Measurements from ENCODE around the gene RMDN3.
A peak's percentile ranks its signal among the peaks of the same experiment; 100 is the strongest.

RMDN3 gene

GRCh38 chr15:40773496-40773895, 18.4 kb upstream of the RMDN3 start:
- DNase-seq (ENCODE audit: low read depth in 2 of 2), result no peak

- DNase-seq (ENCODE audit: low read depth in 2 of 2), result no peak
These were observed 17.0 kb upstream of the RMDN3 start for GRCh38 chr15:40772014-40772413.

- no peak for DNase-seq (ENCODE audit: low read depth in 2 of 2)
These were observed 16.2 kb upstream of the RMDN3 start for GRCh38 chr15:40771242-40771641.

GRCh38 chr15:40770147-40770721, 15.2 kb upstream of the RMDN3 start:
- no peak for DNase-seq (ENCODE audit: low read depth in 2 of 2)

- peak; percentile 41 to 48 for DNase-seq (ENCODE audit: low read depth in 2 of 2)
These were observed 14.5 kb upstream of the RMDN3 start, which contains the start of gene C15orf62 for GRCh38 chr15:40769274-40770146. Gene C15orf62 (plus strand): TSS chr15:40769980. CDS start chr15:40770496, 516 bp downstream.

GRCh38 chr15:40768521-40769273, 13.6 kb upstream of the RMDN3 start:
- DNase-seq (ENCODE audit: low read depth in 2 of 2), result no peak

- DNase-seq (ENCODE audit: low read depth in 2 of 2), result no peak
These were observed 12.9 kb upstream of the RMDN3 start for GRCh38 chr15:40767838-40768500.

GRCh38 chr15:40766906-40767837, 12.1 kb upstream of the RMDN3 start:
- no peak for DNase-seq (ENCODE audit: low read depth in 2 of 2)

- DNase-seq (ENCODE audit: low read depth in 2 of 2), result no peak
These were observed 11.3 kb upstream of the RMDN3 start for GRCh38 chr15:40766194-40766815.

- no peak for DNase-seq (ENCODE audit: low read depth in 2 of 2)
These were observed 9.6 kb upstream of the RMDN3 start for GRCh38 chr15:40764629-40765103.

- peak in 1 of 2 donors; percentile 59 for DNase-seq (ENCODE audit: low read depth in 2 of 2)
These were observed 9.0 kb upstream of the RMDN3 start, which contains the start of gene GCHFR for GRCh38 chr15:40763801-40764628. Gene GCHFR (plus strand): TSS chr15:40764068. CDS start chr15:40764181, 113 bp downstream.

GRCh38 chr15:40762919-40763800, 8.1 kb upstream of the RMDN3 start:
- DNase-seq (ENCODE audit: low read depth in 2 of 2), result peak in 1 of 2 donors; percentile 49

GRCh38 chr15:40759961-40760360, 4.9 kb upstream of the RMDN3 start:
- no peak for DNase-seq (ENCODE audit: low read depth in 2 of 2)

- no peak for DNase-seq (ENCODE audit: low read depth in 2 of 2)
These were observed 1.9 kb upstream of the RMDN3 start for GRCh38 chr15:40756938-40757337.

- no peak for DNase-seq (ENCODE audit: low read depth in 2 of 2)
These were observed 756 bp upstream of the RMDN3 start for GRCh38 chr15:40755812-40756208.

- no peak for DNase-seq (ENCODE audit: low read depth in 2 of 2)
These were observed 526 bp downstream of the RMDN3 start for GRCh38 chr15:40754574-40754882.

- DNase-seq (ENCODE audit: low read depth in 2 of 2), result no peak
These were observed 3.3 kb downstream of the RMDN3 start for GRCh38 chr15:40751745-40752144.

- no peak for DNase-seq (ENCODE audit: low read depth in 2 of 2)
These were observed 4.2 kb downstream of the RMDN3 start for GRCh38 chr15:40750885-40751284.

Measured in activated CD4-positive, alpha-beta T cell treated with anti-CD3 and anti-CD28 coated beads for 24 hours (primary cell).